PFSK-1 (cell line): Measurements from ENCODE around the gene NACAD.

Experiments used
- FOXP2 ChIP-seq: optimal IDR thresholded peaks from 2 replicates; pipeline ENCODE3; 2011; ENCODE audit warnings: borderline replicate concordance, control low read depth, inconsistent platforms; ENCODE audit not compliant: insufficient read depth; ENCODE audit errors: extremely low read length, extremely low read depth
- POLR2AphosphoS5 ChIP-seq: IDR thresholded peaks from 2 replicates; pipeline ENCODE4 v1.6.1; 2012; ENCODE audit warnings: low read depth, mild to moderate bottlenecking, control low read depth, low read length, moderate library complexity
- SIN3A ChIP-seq: IDR thresholded peaks from 2 replicates; pipeline ENCODE4 v1.6.1; 2012; ENCODE audit warnings: mild to moderate bottlenecking, low read length, moderate library complexity, borderline replicate concordance; ENCODE audit not compliant: insufficient read depth
- TAF1 ChIP-seq: IDR thresholded peaks from 2 replicates; pipeline ENCODE4 v1.6.1; 2012; ENCODE audit warnings: low read length, control low read depth, borderline replicate concordance; ENCODE audit not compliant: insufficient read depth
- TF ChIP-seq, protein P1 (sequence below), 2 experiments: IDR thresholded peaks; 2 replicates each; pipeline versions ENCODE4 v1.6.1 to v1.8.0; 2011 to 2012; ENCODE audit warnings: low read depth in 2 of 2, low read length in 2 of 2, control low read depth in 1 of 2, inconsistent platforms in 1 of 2, mild to moderate bottlenecking in 1 of 2, moderate library complexity in 1 of 2; ENCODE audit not compliant: insufficient read depth in 1 of 2

NACAD gene

DNA sequence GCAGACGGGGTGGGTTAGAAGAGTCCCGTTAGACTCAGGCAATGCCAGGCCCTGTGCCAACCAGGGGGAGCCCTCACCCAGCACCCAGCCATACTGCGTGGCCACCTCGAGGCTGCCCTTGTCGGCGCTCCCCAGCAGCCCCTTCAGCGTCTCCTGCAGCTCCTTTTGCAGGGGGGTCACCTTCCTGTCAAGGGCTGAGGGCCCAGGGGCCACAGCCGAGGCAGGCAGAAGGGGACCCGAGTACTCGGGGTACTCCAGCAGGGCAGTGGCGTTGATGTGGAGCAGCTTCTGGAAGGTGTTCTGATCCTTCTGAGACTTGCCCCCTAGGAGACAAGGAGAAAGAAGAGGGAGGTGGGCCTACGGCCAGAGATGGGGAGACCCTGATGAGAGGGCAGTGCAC, 13.0 kb upstream of the NACAD start:
- TF ChIP-seq, protein P1, sequence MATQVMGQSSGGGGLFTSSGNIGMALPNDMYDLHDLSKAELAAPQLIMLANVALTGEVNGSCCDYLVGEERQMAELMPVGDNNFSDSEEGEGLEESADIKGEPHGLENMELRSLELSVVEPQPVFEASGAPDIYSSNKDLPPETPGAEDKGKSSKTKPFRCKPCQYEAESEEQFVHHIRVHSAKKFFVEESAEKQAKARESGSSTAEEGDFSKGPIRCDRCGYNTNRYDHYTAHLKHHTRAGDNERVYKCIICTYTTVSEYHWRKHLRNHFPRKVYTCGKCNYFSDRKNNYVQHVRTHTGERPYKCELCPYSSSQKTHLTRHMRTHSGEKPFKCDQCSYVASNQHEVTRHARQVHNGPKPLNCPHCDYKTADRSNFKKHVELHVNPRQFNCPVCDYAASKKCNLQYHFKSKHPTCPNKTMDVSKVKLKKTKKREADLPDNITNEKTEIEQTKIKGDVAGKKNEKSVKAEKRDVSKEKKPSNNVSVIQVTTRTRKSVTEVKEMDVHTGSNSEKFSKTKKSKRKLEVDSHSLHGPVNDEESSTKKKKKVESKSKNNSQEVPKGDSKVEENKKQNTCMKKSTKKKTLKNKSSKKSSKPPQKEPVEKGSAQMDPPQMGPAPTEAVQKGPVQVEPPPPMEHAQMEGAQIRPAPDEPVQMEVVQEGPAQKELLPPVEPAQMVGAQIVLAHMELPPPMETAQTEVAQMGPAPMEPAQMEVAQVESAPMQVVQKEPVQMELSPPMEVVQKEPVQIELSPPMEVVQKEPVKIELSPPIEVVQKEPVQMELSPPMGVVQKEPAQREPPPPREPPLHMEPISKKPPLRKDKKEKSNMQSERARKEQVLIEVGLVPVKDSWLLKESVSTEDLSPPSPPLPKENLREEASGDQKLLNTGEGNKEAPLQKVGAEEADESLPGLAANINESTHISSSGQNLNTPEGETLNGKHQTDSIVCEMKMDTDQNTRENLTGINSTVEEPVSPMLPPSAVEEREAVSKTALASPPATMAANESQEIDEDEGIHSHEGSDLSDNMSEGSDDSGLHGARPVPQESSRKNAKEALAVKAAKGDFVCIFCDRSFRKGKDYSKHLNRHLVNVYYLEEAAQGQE (IDR thresholded peaks at IDR 0.05; ENCODE audit: insufficient read depth in 1 of 2, low read depth in 2 of 2, low read length in 2 of 2): no peak
- TF ChIP-seq SIN3A (no peak), FOXP2 (no peak), POLR2AphosphoS5 (no peak), TAF1 (no peak)

DNA sequence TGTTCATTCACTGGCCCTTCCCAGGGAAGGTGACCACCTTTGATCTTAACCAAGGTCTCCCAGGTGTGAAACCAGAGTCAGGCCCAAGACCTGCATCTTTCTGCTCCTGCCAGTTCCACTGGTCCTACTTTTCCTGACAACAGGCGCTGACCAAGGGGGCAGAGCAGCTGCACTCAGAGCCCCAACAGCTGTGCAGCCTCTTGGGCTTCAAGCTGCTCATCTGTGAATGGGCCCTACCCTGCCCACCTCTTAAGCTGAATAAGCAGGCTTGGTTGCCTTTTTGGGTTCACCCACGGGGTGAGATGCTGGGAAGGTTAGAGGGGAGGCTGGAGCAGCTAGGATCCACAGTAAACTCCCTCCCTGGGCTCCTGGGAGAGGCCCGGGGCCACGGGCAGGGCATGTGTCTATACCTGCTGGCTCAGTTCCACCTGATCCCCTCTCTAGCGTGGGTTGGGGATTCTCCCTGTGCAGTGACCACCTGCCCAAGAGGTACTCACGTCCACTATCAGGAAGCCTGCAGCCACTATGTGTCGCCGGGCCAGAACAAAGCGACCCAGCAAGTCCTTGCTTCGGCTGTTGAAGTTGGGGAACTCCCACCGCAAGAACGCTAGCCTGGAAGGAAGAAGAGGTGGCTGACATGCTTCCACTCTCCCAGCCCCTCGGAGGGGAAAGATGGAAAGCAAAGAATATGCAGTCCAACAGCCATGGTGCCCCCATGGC, 12.2 kb upstream of the NACAD start:
- TF ChIP-seq POLR2AphosphoS5 (no peak), TAF1 (no peak), SIN3A (no peak), FOXP2 (no peak)
- TF ChIP-seq, protein P1 (IDR thresholded peaks at IDR 0.05; ENCODE audit: insufficient read depth in 1 of 2, low read depth in 2 of 2, low read length in 2 of 2): no peak

GRCh38 chr7:45099891-45100760, 11.4 kb upstream of the NACAD start:
- TF ChIP-seq POLR2AphosphoS5 (no peak; the same call in 1 of the 2 replicates), TAF1 (no peak), SIN3A (no peak)

GRCh38 chr7:45098983-45099839, 10.4 kb upstream of the NACAD start:
- TF ChIP-seq POLR2AphosphoS5: no peak
- no peak for TF ChIP-seq SIN3A
- TF ChIP-seq, protein P1 (IDR thresholded peaks at IDR 0.05; ENCODE audit: insufficient read depth in 1 of 2, low read depth in 2 of 2, low read length in 2 of 2): no peak
- no peak for TF ChIP-seq FOXP2
- no peak for TF ChIP-seq TAF1

DNA sequence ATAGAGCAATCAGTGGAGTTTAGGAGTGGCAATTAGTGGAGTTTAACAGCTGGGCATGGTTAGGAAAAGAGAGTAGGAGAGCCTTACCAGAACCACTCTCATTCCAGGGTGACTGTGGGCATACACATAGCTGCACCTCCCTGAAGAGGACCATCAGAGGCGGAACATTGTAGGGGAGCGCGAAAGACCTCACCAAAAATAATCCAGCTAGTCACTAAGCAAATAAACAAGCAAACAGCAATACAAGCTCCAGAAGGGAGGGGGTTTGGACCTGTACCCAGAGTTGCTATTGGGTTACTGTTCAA, 4.1 kb upstream of the NACAD start:
- TF ChIP-seq TAF1 (no peak), POLR2AphosphoS5 (no peak), SIN3A (no peak), FOXP2 (no peak)
- TF ChIP-seq, protein P1 (IDR thresholded peaks at IDR 0.05; ENCODE audit: insufficient read depth in 1 of 2, low read depth in 2 of 2, low read length in 2 of 2): no peak
